NCI-H1092 (cell line): ENCODE results near the gene IMPACT.

Source experiments
- DNase-seq: peaks from one replicate; lab custom pipeline; 2025; lab: John Stamatoyannopoulos, UW

IMPACT gene

GRCh38 chr18:24421831-24422230 is 4.6 kb upstream of the IMPACT start:
- DNase-seq: no peak

GRCh38 chr18:24426073-24426397 is 435 bp upstream of the IMPACT start:
- DNase-seq: no peak

- no peak for DNase-seq
These were observed 1.0 kb downstream of the IMPACT start for GRCh38 chr18:24427484-24427883.

DNA sequence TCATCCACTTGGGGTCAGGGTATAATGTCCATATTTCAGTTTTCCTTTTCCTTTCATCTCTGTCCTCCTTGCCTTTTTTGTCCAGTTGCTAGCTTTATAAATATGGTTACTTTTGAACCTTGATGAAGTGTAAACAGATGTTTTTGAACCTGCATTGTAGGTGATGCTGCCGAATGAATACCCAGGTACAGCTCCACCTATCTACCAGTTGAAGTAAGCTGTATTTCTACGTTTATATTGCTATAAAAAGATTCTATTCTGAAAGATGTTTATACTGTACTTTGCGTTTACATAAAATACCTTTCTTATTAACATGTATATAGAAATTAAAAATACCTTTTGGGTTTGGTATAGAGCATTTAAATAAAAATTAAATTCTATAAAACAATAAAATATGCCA is 2.2 kb downstream of the IMPACT start:
- no peak for DNase-seq

DNA sequence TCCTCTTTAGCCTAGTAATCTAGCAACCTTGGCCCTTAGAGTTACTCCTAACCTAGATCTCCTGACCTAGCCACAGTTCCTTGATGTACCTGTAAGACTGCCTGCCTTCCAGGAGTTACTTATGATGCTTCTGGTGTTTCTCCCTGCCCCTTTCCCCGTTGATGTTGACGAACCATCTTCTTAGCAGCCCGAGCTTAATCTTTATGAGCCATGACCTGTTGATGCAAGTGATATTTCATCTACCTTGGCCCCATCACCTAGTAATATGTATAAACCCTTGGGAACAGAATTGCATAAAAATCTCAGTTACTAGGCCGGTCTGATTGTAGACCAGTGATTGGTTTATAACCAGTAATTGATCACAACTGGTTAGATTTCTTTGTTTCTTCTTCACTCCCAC is 2.7 kb downstream of the IMPACT start:
- no peak for DNase-seq

- DNase-seq: no peak
These were observed 6.1 kb downstream of the IMPACT start for GRCh38 chr18:24432618-24433017.

GRCh38 chr18:24436939-24437338 is 10.5 kb downstream of the IMPACT start:
- no peak for DNase-seq

GRCh38 chr18:24443870-24444269 is 17.4 kb downstream of the IMPACT start:
- DNase-seq: no peak

DNA sequence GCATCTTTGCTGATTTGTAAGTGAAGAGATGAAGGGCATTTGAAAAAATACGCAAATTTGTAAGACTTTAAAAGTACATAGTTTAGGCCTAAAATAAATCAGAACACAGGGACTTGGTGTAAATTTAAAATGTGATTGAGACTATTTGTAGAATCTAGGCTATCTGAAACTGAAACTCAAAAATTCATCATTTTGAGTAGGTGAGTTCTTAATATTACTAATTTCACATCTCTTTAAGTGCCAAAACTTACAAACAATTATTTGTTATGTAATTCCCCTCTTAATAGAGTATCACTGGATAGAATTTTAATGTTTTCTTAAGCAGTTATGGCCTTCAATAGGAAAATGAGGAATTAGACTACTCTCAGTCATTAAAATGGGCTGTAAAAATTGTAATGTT is 20.0 kb downstream of the IMPACT start:
- DNase-seq: no peak

- DNase-seq: no peak
These were observed 20.6 kb downstream of the IMPACT start for GRCh38 chr18:24446953-24447538.

DNA sequence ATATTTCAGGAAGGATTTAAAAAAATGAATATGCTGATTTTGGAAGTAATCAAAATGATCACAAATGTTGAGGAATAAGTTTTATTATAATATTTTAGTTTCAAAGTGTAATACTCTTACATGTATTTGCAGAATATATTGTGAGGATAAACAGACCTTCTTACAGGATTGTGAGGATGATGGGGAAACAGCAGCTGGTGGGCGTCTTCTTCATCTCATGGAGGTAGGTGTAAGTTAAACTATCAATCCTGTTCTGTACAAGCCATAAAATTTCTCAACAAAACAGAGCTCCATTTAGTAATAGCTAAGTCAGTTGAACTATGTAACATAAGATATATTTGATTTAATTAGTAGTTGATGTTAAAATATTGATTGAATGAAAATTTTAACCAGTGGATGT is 21.5 kb downstream of the IMPACT start:
- no peak for DNase-seq

GRCh38 chr18:24456549-24456948 is 30.1 kb downstream of the IMPACT start:
- DNase-seq: no peak

- DNase-seq: no peak
These were observed 33.3 kb downstream of the IMPACT start for GRCh38 chr18:24459772-24460171.

GRCh38 chr18:24460388-24460787 is 33.9 kb downstream of the IMPACT start, which contains the start of gene HRH4:
HRH4 (plus strand) TSS chr18:24460637; CDS start chr18:24460729, 92 bp downstream.
- DNase-seq: no peak

DNA sequence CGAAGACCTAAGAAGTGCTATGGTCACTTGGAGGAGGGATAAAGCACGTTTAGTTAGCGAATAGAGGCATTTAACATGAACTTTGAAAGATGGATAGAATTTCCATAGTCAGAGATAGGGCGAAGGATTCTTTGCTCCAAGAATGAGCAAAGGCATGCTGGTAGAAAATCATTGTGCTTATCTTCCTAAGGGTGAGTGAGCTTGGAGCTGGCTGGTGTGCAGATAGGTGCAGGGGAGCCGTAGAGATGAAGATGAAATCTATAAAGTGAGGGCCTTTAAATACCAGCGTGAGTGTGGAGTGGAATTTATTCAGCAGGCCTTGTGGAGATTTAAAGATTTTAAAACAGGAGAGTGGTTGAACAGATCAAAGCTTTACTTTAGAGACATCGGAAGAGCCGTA is 35.5 kb downstream of the IMPACT start:
- DNase-seq: no peak

DNA sequence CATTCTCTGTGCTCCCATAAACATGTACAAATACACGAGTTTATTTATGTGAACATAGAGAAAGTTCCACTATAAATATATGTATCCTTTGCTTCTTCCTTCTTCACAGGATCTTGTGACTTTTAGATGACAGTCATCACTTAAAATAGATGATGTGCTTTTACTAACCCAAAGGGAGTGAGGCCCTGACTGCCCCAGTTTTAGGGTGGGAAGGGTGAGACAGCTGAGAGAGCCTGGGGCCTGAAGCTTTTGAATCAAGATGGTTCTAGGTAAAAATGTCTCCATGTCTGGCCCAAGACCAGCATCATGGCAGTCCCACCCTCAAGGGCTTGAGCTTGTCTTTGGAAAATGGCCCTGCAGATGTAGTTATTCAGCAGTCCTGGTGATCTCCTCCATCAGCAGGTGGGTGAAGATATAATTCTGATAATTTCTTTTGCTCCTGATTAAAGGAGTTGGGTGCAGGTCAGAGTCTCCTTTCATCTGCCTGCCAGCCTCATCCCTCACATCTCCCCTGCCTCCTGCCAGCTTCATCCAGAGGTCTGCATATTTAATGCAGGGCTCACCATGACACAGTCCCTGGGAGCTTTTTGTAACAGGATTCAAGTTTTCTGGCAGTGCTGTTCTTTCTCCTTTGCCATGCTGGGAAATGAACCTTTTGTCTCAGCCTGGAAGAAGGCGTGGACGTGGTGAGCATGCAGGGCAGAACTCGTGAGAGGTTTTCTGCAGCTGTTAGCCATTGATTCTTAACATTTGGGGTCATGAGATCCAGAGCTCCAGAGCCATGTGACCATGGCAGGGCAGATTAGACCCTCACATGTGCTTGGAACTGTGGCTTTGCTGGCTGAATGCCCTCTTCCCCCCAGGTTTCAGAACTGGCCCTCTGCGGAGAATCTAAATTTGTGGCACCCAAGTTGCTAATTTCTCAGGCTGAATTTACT is 36.6 kb downstream of the IMPACT start:
- no peak for DNase-seq

DNA sequence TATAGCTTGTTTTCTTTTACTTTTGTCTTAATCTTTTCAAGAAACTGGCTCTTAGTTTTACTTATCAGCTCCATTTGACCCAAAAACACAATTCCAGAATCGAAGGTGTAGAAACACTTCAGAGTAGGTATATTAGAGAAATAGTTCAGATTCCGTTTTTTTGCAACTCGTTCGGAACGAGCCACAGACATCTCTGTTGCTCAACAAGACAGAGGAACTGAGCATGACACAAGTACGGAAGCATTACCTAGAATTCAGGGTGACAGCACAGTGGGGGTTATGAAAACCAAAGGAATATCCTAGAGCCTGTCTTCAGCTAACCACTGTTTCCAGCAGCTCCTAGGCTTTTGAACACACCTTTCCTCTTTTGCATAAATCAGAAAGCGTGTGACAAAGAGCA is 39.0 kb downstream of the IMPACT start:
- DNase-seq: no peak

GRCh38 chr18:24466771-24467170 is 40.3 kb downstream of the IMPACT start:
- no peak for DNase-seq

DNA sequence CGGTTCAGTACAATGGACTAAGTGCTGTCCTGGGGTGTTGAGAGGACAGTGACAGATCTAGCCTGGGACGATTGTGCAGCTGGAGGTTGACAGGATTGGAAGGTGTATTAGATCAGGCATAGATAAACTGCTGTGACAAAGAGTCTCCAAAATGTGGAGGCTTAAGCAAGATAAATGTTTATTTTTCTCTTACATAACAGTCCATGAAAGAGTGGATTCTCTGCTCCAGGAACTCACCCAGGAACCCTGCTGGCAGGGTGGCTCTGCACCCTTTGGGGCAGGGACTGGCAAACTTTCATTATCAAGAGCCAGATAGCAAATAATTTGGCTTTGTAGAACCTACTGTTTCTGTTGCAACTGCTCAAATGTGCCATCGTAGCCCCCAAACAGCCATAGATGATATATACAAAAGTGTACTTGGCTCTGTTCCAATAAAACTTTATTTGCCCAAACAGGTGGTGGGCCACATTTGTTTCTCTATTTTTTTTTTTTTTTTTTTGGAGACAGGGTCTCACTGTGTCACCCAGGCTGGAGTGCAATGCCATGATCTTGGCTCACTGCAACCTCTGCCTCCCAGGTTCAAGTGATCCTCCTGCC is 43.6 kb downstream of the IMPACT start:
- no peak for DNase-seq

DNA sequence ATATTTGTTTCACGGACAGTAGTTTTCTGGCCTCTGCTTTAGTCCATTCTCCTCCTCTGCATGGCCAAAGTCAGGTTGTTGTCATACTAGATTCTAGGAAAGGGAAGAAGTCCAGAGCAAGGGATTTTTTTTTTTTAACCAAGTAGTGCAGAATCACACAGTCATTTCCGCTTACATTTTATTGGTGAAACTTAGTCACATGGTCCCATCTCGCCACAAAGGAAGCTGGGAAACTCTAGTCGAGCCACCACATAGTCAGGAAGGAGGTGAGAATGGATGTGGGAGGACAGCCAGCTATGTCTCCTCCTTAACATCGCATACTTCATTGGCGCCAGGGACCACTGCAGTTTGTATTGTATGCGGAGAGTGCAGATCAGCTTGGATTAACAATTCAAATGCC is 44.3 kb downstream of the IMPACT start:
- no peak for DNase-seq

- no peak for DNase-seq
These were observed 46.1 kb downstream of the IMPACT start for GRCh38 chr18:24472591-24472990.

DNA sequence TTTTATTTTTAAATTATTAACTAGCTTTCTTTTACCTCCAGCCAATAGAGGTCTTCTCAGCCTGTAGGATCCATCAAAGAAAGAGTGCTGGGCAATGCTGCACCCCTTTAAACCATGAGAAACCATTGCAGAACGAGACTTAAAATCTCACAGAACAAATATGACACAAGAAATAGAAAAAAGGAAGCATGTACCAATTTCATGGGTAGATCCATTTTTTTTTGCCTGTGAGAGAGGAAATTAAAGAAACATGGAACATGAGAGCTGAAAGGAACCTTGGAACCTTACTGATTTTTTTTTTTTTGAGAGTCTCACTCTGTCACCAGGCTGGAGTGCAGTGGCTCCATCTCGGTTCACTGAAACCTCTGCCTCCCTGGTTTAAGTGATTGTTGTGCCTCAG is 47.9 kb downstream of the IMPACT start:
- no peak for DNase-seq

DNA sequence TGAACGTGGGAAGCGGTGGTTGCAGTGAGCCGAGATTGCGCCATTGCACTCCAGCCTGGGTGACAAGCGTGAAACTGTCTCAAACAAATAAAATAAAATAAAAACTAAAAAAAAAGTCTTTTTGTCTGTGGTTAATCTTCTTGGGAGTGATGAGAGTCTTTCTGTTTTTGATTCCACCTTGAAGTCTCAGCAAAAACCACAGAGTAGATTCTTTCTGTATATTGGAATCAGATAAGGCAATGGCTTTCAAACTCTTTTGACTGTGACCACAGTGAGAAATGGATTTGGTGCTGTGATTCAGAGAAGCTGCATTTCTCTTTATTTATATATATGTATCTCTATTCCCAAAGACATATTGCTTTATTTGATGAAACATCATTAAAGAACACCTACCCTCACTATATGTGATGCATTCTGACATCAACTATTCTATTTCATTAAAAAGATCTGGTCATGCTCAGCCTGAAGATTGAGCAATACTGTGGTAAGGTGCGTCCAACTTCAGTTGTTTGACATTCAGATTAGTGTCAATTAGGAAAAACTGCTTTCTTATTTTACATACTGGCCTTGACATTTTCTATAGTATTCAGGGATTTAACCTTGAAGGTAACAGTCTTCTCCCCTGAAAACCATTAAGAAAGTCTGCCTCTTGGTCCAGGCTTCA is 49.6 kb downstream of the IMPACT start:
- DNase-seq: no peak
